Left lung (tissue), 10 donors: ENCODE measurements around the gene ATXN2L. TPM values are rescaled to one million over a fixed set of nuclear protein-coding genes. Genes with fewer than 3 reads are reported as not detected.
A peak's percentile ranks its signal among the peaks of the same experiment; 100 is the strongest.

Experiments used
- ATAC-seq: fragments of 200-7000 bp; cut with Tn5 transposase; one replicate; pipeline ENCODE4 v1.9.1; 2020; ENCODE audit warnings: moderate library complexity
- DNase-seq, 4 donors: peaks; one replicate each; pipeline ENCODE4 v3.0.0-alpha.2; 2013 to 2020
- H3K27ac ChIP-seq, 2 donors: fragments of 200-600 bp; sonication (generic) in 1 of 2; one replicate each; pipeline versions ENCODE4 v1.5.0 to v1.8.0; 2020 to 2021
- H3K27me3 ChIP-seq, 2 donors: fragments of 200-600 bp; sonication (generic) in 1 of 2; one replicate each; pipeline versions ENCODE4 v1.5.0 to v1.8.0; 2020 to 2021
- H3K36me3 ChIP-seq, 2 donors: fragments of 200-600 bp; sonication (generic) in 1 of 2; one replicate each; pipeline versions ENCODE4 v1.5.0 to v1.8.0; 2020 to 2021
- H3K4me1 ChIP-seq, 2 donors: fragments of 200-600 bp; one replicate each; pipeline ENCODE4 v1.8.0; 2021
- H3K4me3 ChIP-seq, 2 donors: fragments of 200-600 bp; sonication (generic) in 1 of 2; one replicate each; pipeline versions ENCODE4 v1.5.0 to v1.8.0; 2020 to 2021; ENCODE audit warnings: mild to moderate bottlenecking in 1 of 2
- H3K9me3 ChIP-seq, 2 donors: fragments of 200-600 bp; sonication (generic) in 1 of 2; one replicate each; pipeline versions ENCODE4 v1.5.0 to v1.8.0; 2020 to 2021
- CTCF ChIP-seq, 2 donors: fragments of 200-600 bp; sonication (generic) in 1 of 2; IDR thresholded peaks; one replicate each; pipeline versions ENCODE4 v1.5.0 to v1.8.0; 2021; ENCODE audit warnings: antibody characterized with exemption in 2 of 2
- intact Hi-C, 2 donors: fragments of 100-400 bp; cut with DNase I; formaldehyde crosslinking; loops; one replicate each; pipeline versions ENCODE4 v1.11.2 to v1.14.2; 2022
- polyA plus RNA-seq, 6 donors: library from polyadenylated mRNA; unstranded; fragments of 120-200 nt; gene quantifications; one replicate each; pipeline ENCODE4 v1.2.1, GENCODE V29; 2013; ENCODE audit not compliant: insufficient read length in 6 of 6
- total RNA-seq, 2 donors: library from RNA; stranded (reverse); fragmentation: NEBNext Ultra II Directional; extraction: Animal tissue kit (Norgen Biotek cat#: 25700); gene quantifications; one replicate each; pipeline ENCODE4 v1.2.1, GENCODE V29; 2021
- donor health status: DM: no; HTN: yes; CAD: no.
- donor health status: DM: no; HTN: no; CAD: no.

ATXN2L gene
- total and polyA plus RNA-seq, 8 donors, result 87.2 to 153 (median 106) TPM

- DNase-seq (no peak), ATAC-seq (no peak)
- Histone ChIP-seq H3K4me1 (peaks cover 0 to 12% of the 10 kb centered on the region in 2 donors), H3K27me3 (no peaks in the 10 kb centered on the region), H3K27ac (no peak overlapping the region), H3K9me3 (no peaks in the 10 kb centered on the region), H3K36me3 (no peaks in the 10 kb centered on the region), H3K4me3 (no peak overlapping the region)
- intact Hi-C loops, result no loop called here
- no peak for TF ChIP-seq CTCF (IDR thresholded peaks at IDR 0.05)
Observed at GRCh38 chr16:28858421-28858820, 35.6 kb downstream of the ATXN2L start.

GRCh38 chr16:28859326-28859725 is 36.5 kb downstream of the ATXN2L start:
- Histone ChIP-seq H3K9me3 (no peaks in the 10 kb centered on the region), H3K4me3 (no peak overlapping the region), H3K27me3 (no peaks in the 10 kb centered on the region), H3K4me1 (peaks cover 0 to 15% of the 10 kb centered on the region in 2 donors), H3K36me3 (no peaks in the 10 kb centered on the region), H3K27ac (no peak overlapping the region)
- TF ChIP-seq CTCF (IDR thresholded peaks at IDR 0.05), result no peak
- DNase-seq (no peak), ATAC-seq (no peak)
- intact Hi-C loops, result no loop called here

GRCh38 chr16:28863929-28864793 is 41.4 kb downstream of the ATXN2L start:
- no peak for TF ChIP-seq CTCF (IDR thresholded peaks at IDR 0.05)
- DNase-seq, result no peak
- Histone ChIP-seq H3K27ac (peak overlapping the region; percentile 91 to 93), H3K4me3 (peak overlapping the region; percentile 80 to 84), H3K36me3 (peaks cover 0 to 31% of the 10 kb centered on the region in 2 donors), H3K9me3 (no peaks in the 10 kb centered on the region), H3K4me1 (peaks cover 9 to 32% of the 10 kb centered on the region in 2 donors), H3K27me3 (no peaks in the 10 kb centered on the region)
- intact Hi-C loops, result no loop called here
- ATAC-seq, result peak; percentile 8

- no peak for ATAC-seq
- intact Hi-C loops, result no loop called here
- peak overlapping the region in 1 of 2 donors; percentile 93 for H3K27ac ChIP-seq
- peaks cover 0 to 41% of the 10 kb centered on the region in 2 donors for H3K36me3 ChIP-seq
- no peaks in the 10 kb centered on the region for H3K27me3 ChIP-seq
- no peaks in the 10 kb centered on the region for H3K9me3 ChIP-seq
- H3K4me1 ChIP-seq, result peaks cover 9 to 32% of the 10 kb centered on the region in 2 donors
- TF ChIP-seq CTCF (IDR thresholded peaks at IDR 0.05), result no peak
- no peak for DNase-seq
- H3K4me3 ChIP-seq, result peak overlapping the region in 1 of 2 donors; percentile 84
Observed at GRCh38 chr16:28865001-28865688, 42.3 kb downstream of the ATXN2L start.
